ENCODE results near the gene MTA1.

Gene MTA1

GRCh38 chr14:105497671-105498429, 78.2 kb downstream of the MTA1 start:
- DNase-seq (ENCODE audit: low spot score), result no peak

GRCh38 chr14:105498430-105499255, 79.0 kb downstream of the MTA1 start:
- DNase-seq (ENCODE audit: low spot score), result no peak

- DNase-seq (ENCODE audit: low spot score), result no peak
Observed at GRCh38 chr14:105499256-105500035, 79.8 kb downstream of the MTA1 start.

- no peak for DNase-seq (ENCODE audit: low spot score)
Observed at GRCh38 chr14:105500036-105500725, 80.6 kb downstream of the MTA1 start.

GRCh38 chr14:105500726-105501101, 81.1 kb downstream of the MTA1 start:
- no peak for DNase-seq (ENCODE audit: low spot score)

GRCh38 chr14:105501504-105502291, 82.1 kb downstream of the MTA1 start:
- no peak for DNase-seq (ENCODE audit: low spot score)

- no peak for DNase-seq (ENCODE audit: low spot score)
Observed at GRCh38 chr14:105502446-105503295, 83.0 kb downstream of the MTA1 start.

GRCh38 chr14:105503296-105503640, 83.6 kb downstream of the MTA1 start:
- DNase-seq (ENCODE audit: low spot score), result no peak

GRCh38 chr14:105503935-105504692, 84.5 kb downstream of the MTA1 start:
- DNase-seq (ENCODE audit: low spot score), result no peak

GRCh38 chr14:105505101-105505500, 85.5 kb downstream of the MTA1 start:
- DNase-seq (ENCODE audit: low spot score), result no peak

GRCh38 chr14:105507247-105507646, 87.6 kb downstream of the MTA1 start:
- no peak for DNase-seq (ENCODE audit: low spot score)

- DNase-seq (ENCODE audit: low spot score), result no peak
Observed at GRCh38 chr14:105508069-105508468, 88.4 kb downstream of the MTA1 start.

- DNase-seq (ENCODE audit: low spot score), result no peak
Observed at GRCh38 chr14:105508601-105509000, 89.0 kb downstream of the MTA1 start.

GRCh38 chr14:105517096-105517495, 97.5 kb downstream of the MTA1 start:
- no peak for DNase-seq (ENCODE audit: low spot score)

- DNase-seq (ENCODE audit: low spot score), result no peak
Observed at GRCh38 chr14:105519946-105520698, 100.5 kb downstream of the MTA1 start.
